H1 (cell line): ENCODE results near the gene CRYGS. TPM values are rescaled to one million over a fixed set of nuclear protein-coding genes. Genes with fewer than 3 reads are reported as not detected.

Source experiments
- CTCF ChIA-PET: fragments of 300-600 bp; sonication (Branson Sonifier 250); formaldehyde crosslinking; loops from one replicate; lab custom pipeline; 2021; ENCODE audit not compliant: partially characterized antibody; lab: Charles Lee
- POLR2A ChIA-PET: fragments of 300-600 bp; sonication (Branson Sonifier 250); formaldehyde crosslinking; loops from one replicate; lab custom pipeline; 2021; ENCODE audit warnings: inconsistent platforms; ENCODE audit not compliant: partially characterized antibody; lab: Charles Lee
- DNase-seq, 2 experiments: peaks; one replicate each; pipeline versions ENCODE4 v3.0.0 to v3.0.0-alpha.2; 2010 to 2022; ENCODE audit warnings: low spot score in 2 of 2, low read depth in 1 of 2, mixed read lengths in 1 of 2
- FAIRE-seq: peaks from 2 replicates; lab custom pipeline; 2011; peaks lifted over from hg19 to GRCh38; lab: Jason Lieb, UNC
- H2AFZ ChIP-seq: 2 replicates; pipeline ENCODE4 v1.8.1; 2012; ENCODE audit warnings: low read length, inconsistent platforms
- H2AK5ac ChIP-seq: 2 replicates; pipeline ENCODE4 v1.6.1; 2013; ENCODE audit warnings: low read depth, low read length
- H2BK120ac ChIP-seq: replicated peaks from 2 replicates; pipeline ENCODE3; 2013; ENCODE audit warnings: low read depth, low read length, inconsistent platforms
- H2BK12ac ChIP-seq: 2 replicates; pipeline ENCODE4 v1.6.1; 2013; ENCODE audit warnings: low read depth, low read length
- H2BK15ac ChIP-seq: 2 replicates; pipeline ENCODE4 v1.6.1; 2013; ENCODE audit warnings: low read length
- H2BK20ac ChIP-seq: 2 replicates; pipeline ENCODE4 v1.6.1; 2013; ENCODE audit warnings: low read length
- H2BK5ac ChIP-seq: 2 replicates; pipeline ENCODE4 v1.6.1; 2013; ENCODE audit warnings: low read depth, low read length
- H3K14ac ChIP-seq: 2 replicates; pipeline ENCODE4 v1.6.1; 2013; ENCODE audit warnings: inconsistent platforms; ENCODE audit not compliant: insufficient read length
- H3K18ac ChIP-seq: 2 replicates; pipeline ENCODE4 v1.6.1; 2013; ENCODE audit warnings: low read length; ENCODE audit errors: extremely low read depth
- H3K23ac ChIP-seq: 2 replicates; pipeline ENCODE4 v1.6.1; 2013; ENCODE audit warnings: inconsistent platforms; ENCODE audit not compliant: insufficient read length
- H3K23me2 ChIP-seq: 2 replicates; pipeline ENCODE4 v1.6.1; 2013; ENCODE audit warnings: low read depth, low read length
- H3K27ac ChIP-seq: 2 replicates; pipeline ENCODE4 v1.6.1; 2011; ENCODE audit warnings: low read depth, low read length, inconsistent platforms
- H3K27me3 ChIP-seq, 4 experiments: replicated peaks in 1 of 4; 1 replicate in 1 of 4; 2 replicates in 3 of 4; pipeline versions ENCODE4 v1.6.1 to v1.8.1; 2011 to 2013; ENCODE audit warnings: low read length in 3 of 4, mild to moderate bottlenecking in 3 of 4, inconsistent platforms in 2 of 4, mixed read lengths in 2 of 4, moderate library complexity in 1 of 4; ENCODE audit not compliant: control insufficient read depth in 3 of 4, insufficient read depth in 3 of 4; ENCODE audit errors: extremely low read depth in 1 of 4
- H3K36me3 ChIP-seq, 4 experiments: 2 replicates each; pipeline versions ENCODE4 v1.6.1 to v1.8.1; 2011 to 2013; ENCODE audit warnings: mild to moderate bottlenecking in 4 of 4, low read length in 3 of 4, moderate library complexity in 2 of 4, control low read depth in 1 of 4, inconsistent platforms in 1 of 4; ENCODE audit not compliant: insufficient read depth in 4 of 4, control insufficient read depth in 2 of 4
- H3K4ac ChIP-seq: replicated peaks from 2 replicates; pipeline ENCODE3; 2013; ENCODE audit warnings: low read length, low read depth, mixed read lengths, inconsistent platforms; ENCODE audit not compliant: insufficient read length
- H3K4me1 ChIP-seq, 4 experiments: replicated peaks in 1 of 4; 1 replicate in 1 of 4; 2 replicates in 3 of 4; pipeline versions ENCODE4 v1.6.1 to v1.8.1; 2011 to 2013; ENCODE audit warnings: low read length in 3 of 4, inconsistent platforms in 2 of 4, mixed read lengths in 1 of 4; ENCODE audit not compliant: insufficient read depth in 4 of 4, control insufficient read depth in 3 of 4
- H3K4me2 ChIP-seq, 2 experiments: 2 replicates each; pipeline versions ENCODE4 v1.6.1 to v1.8.1; 2011 to 2013; ENCODE audit warnings: low read depth in 2 of 2, low read length in 2 of 2, control low read depth in 1 of 2, inconsistent platforms in 1 of 2, mild to moderate bottlenecking in 1 of 2; ENCODE audit not compliant: insufficient read depth in 1 of 2
- H3K4me3 ChIP-seq, 4 experiments: fragments of 200-600, 300-600 bp in 1 of 4; sonication (generic), shearing (Covaris generic), sonication (Bioruptor Twin) in 1 of 4; 2 replicates each; pipeline versions ENCODE4 v1.5.1 to v1.8.1; 2011 to 2016; ENCODE audit warnings: low read length in 4 of 4, low read depth in 3 of 4, control low read depth in 2 of 4, inconsistent platforms in 2 of 4, mild to moderate bottlenecking in 2 of 4, mixed read lengths in 1 of 4, moderate library complexity in 1 of 4; ENCODE audit not compliant: insufficient read depth in 2 of 4; ENCODE audit errors: extremely low read depth in 1 of 4
- H3K56ac ChIP-seq: replicated peaks from 2 replicates; pipeline ENCODE3; 2013; ENCODE audit warnings: low read depth, mild to moderate bottlenecking, mixed read lengths, low read length, inconsistent platforms; ENCODE audit not compliant: insufficient read length
- H3K79me1 ChIP-seq: 2 replicates; pipeline ENCODE4 v1.6.1; 2013; ENCODE audit warnings: low read depth, low read length, control low read depth
- H3K79me2 ChIP-seq, 2 experiments: 2 replicates each; pipeline versions ENCODE4 v1.6.1 to v1.8.1; 2012 to 2013; ENCODE audit warnings: low read length in 2 of 2, mild to moderate bottlenecking in 2 of 2, inconsistent platforms in 1 of 2; ENCODE audit not compliant: insufficient read depth in 2 of 2, control insufficient read depth in 1 of 2
- H3K9ac ChIP-seq, 4 experiments: replicated peaks in 1 of 4; 1 replicate in 1 of 4; 2 replicates in 3 of 4; pipeline versions ENCODE4 v1.6.1 to v1.8.1; 2011 to 2013; ENCODE audit warnings: low read depth in 3 of 4, low read length in 3 of 4, control low read depth in 2 of 4, mild to moderate bottlenecking in 2 of 4, moderate library complexity in 2 of 4, inconsistent platforms in 1 of 4; ENCODE audit errors: extremely low read depth in 1 of 4
- H3K9me3 ChIP-seq, 2 experiments: 2 replicates each; pipeline versions ENCODE4 v1.6.1 to v1.8.1; 2012 to 2013; ENCODE audit warnings: mild to moderate bottlenecking in 2 of 2, moderate library complexity in 2 of 2, control low read depth in 1 of 2, inconsistent platforms in 1 of 2, low read depth in 1 of 2, low read length in 1 of 2, mixed read lengths in 1 of 2; ENCODE audit not compliant: insufficient read depth in 2 of 2
- H4K20me1 ChIP-seq, 2 experiments: replicated peaks in 1 of 2; 2 replicates each; pipeline versions ENCODE3 to v1.8.1; 2011 to 2013; ENCODE audit warnings: inconsistent platforms in 2 of 2, low read length in 2 of 2, mild to moderate bottlenecking in 1 of 2; ENCODE audit not compliant: insufficient read depth in 2 of 2, control insufficient read depth in 1 of 2
- H4K5ac ChIP-seq: 2 replicates; pipeline ENCODE4 v1.6.1; 2013; ENCODE audit warnings: low read length, low read depth, mixed read lengths, inconsistent platforms; ENCODE audit not compliant: insufficient read length
- H4K8ac ChIP-seq: 2 replicates; pipeline ENCODE4 v1.8.0; 2013; ENCODE audit warnings: mild to moderate bottlenecking, moderate library complexity, low read length, inconsistent platforms; ENCODE audit not compliant: insufficient read depth; ENCODE audit errors: extremely low read depth
- H4K91ac ChIP-seq: replicated peaks from 2 replicates; pipeline ENCODE3; 2013; ENCODE audit warnings: low read length, mixed read lengths, inconsistent platforms; ENCODE audit not compliant: insufficient read length
- CHD2 ChIP-seq: IDR thresholded peaks from 2 replicates; pipeline ENCODE4 v1.6.1; 2012; ENCODE audit warnings: low read length, improper control_type of control experiment
- CREB1 ChIP-seq: IDR thresholded peaks from 2 replicates; pipeline ENCODE4 v1.6.1; 2012; ENCODE audit warnings: inconsistent platforms
- CTBP2 ChIP-seq: IDR thresholded peaks from 2 replicates; pipeline ENCODE4 v1.7.0; 2011; ENCODE audit warnings: borderline replicate concordance, mild to moderate bottlenecking, moderate library complexity, mixed read lengths, low read length; ENCODE audit not compliant: insufficient read depth, insufficient read length
- EZH2 ChIP-seq: fragments of 200-600 bp; sonication (generic); IDR thresholded peaks from 2 replicates; pipeline ENCODE4 v1.7.1; 2012; ENCODE audit warnings: low read depth, mild to moderate bottlenecking, moderate library complexity, low read length, inconsistent platforms; ENCODE audit not compliant: severe bottlenecking
- GTF2F1 ChIP-seq: IDR thresholded peaks from 2 replicates; pipeline ENCODE4 v1.6.1; 2012; ENCODE audit warnings: low read depth, low read length, improper control_type of control experiment, borderline replicate concordance
- HDAC2 ChIP-seq, 2 experiments: fragments of 300-600 bp in 1 of 2; sonication (generic) in 1 of 2; IDR thresholded peaks; 2 replicates each; pipeline ENCODE4 v1.6.1; 2011 to 2012; ENCODE audit warnings: low read depth in 2 of 2, low read length in 2 of 2, mild to moderate bottlenecking in 2 of 2, moderate library complexity in 2 of 2, borderline replicate concordance in 1 of 2, inconsistent platforms in 1 of 2
- HDAC6 ChIP-seq: IDR thresholded peaks from one replicate; pipeline ENCODE4 v1.7.1; 2012; ENCODE audit warnings: low read depth, mild to moderate bottlenecking, inconsistent platforms, low read length, moderate library complexity
- RAD21 ChIP-seq, 2 experiments: IDR thresholded peaks in 1 of 2; conservative IDR thresholded peaks in 1 of 2; 2 replicates each; pipeline ENCODE4 v1.6.1; 2011; ENCODE audit warnings: low read depth in 2 of 2, low read length in 2 of 2, improper control_type of control experiment in 1 of 2, inconsistent platforms in 1 of 2, mild to moderate bottlenecking in 1 of 2, moderate library complexity in 1 of 2
- RNF2 ChIP-seq: fragments of 200-900, 300-1000 bp; sonication (generic); IDR thresholded peaks from 2 replicates; pipeline ENCODE4 v1.7.1; 2016; ENCODE audit warnings: borderline replicate concordance, low read depth, mild to moderate bottlenecking, antibody characterized with exemption, low read length; ENCODE audit not compliant: poor library complexity, severe bottlenecking; ENCODE audit errors: missing control alignments
- RXRA ChIP-seq: IDR thresholded peaks from 2 replicates; pipeline ENCODE4 v1.6.1; 2011; ENCODE audit warnings: low read depth, mild to moderate bottlenecking, low read length, moderate library complexity; ENCODE audit not compliant: insufficient read depth
- SIRT6 ChIP-seq: IDR thresholded peaks from one replicate; pipeline ENCODE4 v1.7.1; 2012; ENCODE audit warnings: low read length, inconsistent platforms
- TCF12 ChIP-seq: IDR thresholded peaks from 2 replicates; pipeline ENCODE4 v1.6.1; 2011; ENCODE audit warnings: low read depth, mild to moderate bottlenecking, low read length
- WGBS, 2 experiments: shearing (Covaris generic) in 1 of 2; methylation state at CpG; one replicate each; pipeline versions ENCODE4 v1.1.6 to v1.1.7; 2013 to 2015; ENCODE audit warnings: low lambda C conversion rate in 2 of 2, mixed read lengths in 2 of 2, inconsistent platforms in 1 of 2, low coverage in 1 of 2, missing lambda C conversion rate in 1 of 2; ENCODE audit not compliant: insufficient replicate concordance in 2 of 2, insufficient coverage in 1 of 2, insufficient read length in 1 of 2; ENCODE audit errors: extremely low coverage in 1 of 2, missing lambda C conversion rate in 1 of 2; 5-methylcytosine and 5-hydroxymethylcytosine counted together
- polyA plus RNA-seq, 7 experiments: library from polyadenylated mRNA; depleted of rRNA in 3 of 7; stranded (reverse) in 5 of 7; unstranded in 2 of 7; fragments of >200 nt in 5 of 7; fragments of 200-250 nt in 2 of 7; gene quantifications; 1 replicate in 5 of 7; 2 replicates in 1 of 7; 4 replicates in 1 of 7; pipeline versions ENCODE4 v1.2.1 to v1.2.3, GENCODE V29; 2011 to 2013; ENCODE audit warnings: missing spikeins in 2 of 7, mixed read lengths in 2 of 7
- total RNA-seq: library from RNA; stranded (reverse); fragmentation: NEBNext Ultra II Directional; extraction: Animal tissue kit (Norgen Biotek cat#: 25700); gene quantifications from 2 replicates; pipeline ENCODE4 v1.2.1, GENCODE V29; 2021

The CRYGS gene
- total and polyA plus RNA-seq, 2 of the 8 experiments (the other 6 are each of a cell fraction or from before 2014, with no cell fraction given), result 1.5 to 1.8 TPM

GRCh38 chr3:186534113-186534669 lies 10.0 kb downstream of the CRYGS start:
- H3K9me3 ChIP-seq, result no peaks in the 10 kb centered on the region
- no peaks in the 10 kb centered on the region for H3K23me2 ChIP-seq
- no peak overlapping the region for H2AK5ac ChIP-seq
- H4K91ac ChIP-seq, result no peak overlapping the region
- 88% methylated on average over 6 of the region's 6 CpGs; no CpG with 5 or more reads in 1 of the 2 experiments for WGBS, 2 experiments
- FAIRE-seq (no peak), DNase-seq (no peak)
- H4K8ac ChIP-seq, result no peak overlapping the region
- no peak overlapping the region for H3K4me3 ChIP-seq
- no peak overlapping the region for H2BK120ac ChIP-seq
- no peak overlapping the region for H3K27ac ChIP-seq
- H4K5ac ChIP-seq, result no peak overlapping the region
- CTCF ChIA-PET, result interaction anchor here (1.0 to 11.7 kb wide), 11 partner anchors 9 to 551 kb away, joined by 3 to 104 read pairs (median 7); no protein-coding TSS in a partner anchor
- no peak overlapping the region for H3K23ac ChIP-seq
- H2BK12ac ChIP-seq, result no peak overlapping the region
- H3K4ac ChIP-seq, result no peak overlapping the region
- no peaks in the 10 kb centered on the region for H4K20me1 ChIP-seq
- H3K14ac ChIP-seq, result no peak overlapping the region
- H3K4me2 ChIP-seq, result no peak overlapping the region
- H3K56ac ChIP-seq, result no peak overlapping the region
- no peak overlapping the region for H2BK5ac ChIP-seq
- 0 out of 7 replicates have a peak, but pooled peaks cover 0 to 3% (median 0%) of the 10 kb centered on the region in 4 experiments for H3K4me1 ChIP-seq
- no peak overlapping the region for H3K9ac ChIP-seq
- POLR2A ChIA-PET, result interaction anchor here (0.7 to 1.9 kb wide), 2 partner anchors 15 to 322 kb away, joined by 3 to 5 read pairs; no protein-coding TSS in a partner anchor
- H3K79me1 ChIP-seq, result no peaks in the 10 kb centered on the region
- H2AFZ ChIP-seq, result no peak overlapping the region
- peaks cover 0 to 1% (median 0%) of the 10 kb centered on the region in 4 experiments; a peak in 1 of 7 replicates for H3K27me3 ChIP-seq
- H2BK20ac ChIP-seq, result no peak overlapping the region
- H3K79me2 ChIP-seq, result no peaks in the 10 kb centered on the region
- H3K18ac ChIP-seq, result no peak overlapping the region
- no peaks in the 10 kb centered on the region for H3K36me3 ChIP-seq
- no peak overlapping the region for H2BK15ac ChIP-seq
- TF ChIP-seq CTBP2 (no peak), EZH2 (no peak), HDAC2 (IDR thresholded peaks at IDR 0.05; ENCODE audit: borderline replicate concordance in 1 of 2, low read depth in 2 of 2, low read length in 2 of 2) (no peak), GTF2F1 (no peak), SIRT6 (no peak), TCF12 (no peak), RAD21 (IDR thresholded peaks at IDR 0.05 in 1 of 2, conservative IDR thresholded peaks at IDR 0.05 in 1 of 2; ENCODE audit: low read depth in 2 of 2, low read length in 2 of 2) (no peak), CREB1 (no peak), CHD2 (no peak), RNF2 (no peak), HDAC6 (no peak), RXRA (no peak)
